ENCODE data around the gene KIRREL3. TPM values are rescaled to one million over a fixed set of nuclear protein-coding genes. Genes with fewer than 3 reads are reported as not detected.
A peak's percentile ranks its signal among the peaks of the same experiment; 100 is the strongest.
"Not testable (repeated sequence)": the region's sequence is repeated elsewhere in the genome, so short reads cannot be mapped to it uniquely, and the experiment has no call there.

The KIRREL3 gene
- total and polyA plus RNA-seq, 4 donors, result 0.02 to 0.71 (median 0.15) TPM; not detected in 1

DNA sequence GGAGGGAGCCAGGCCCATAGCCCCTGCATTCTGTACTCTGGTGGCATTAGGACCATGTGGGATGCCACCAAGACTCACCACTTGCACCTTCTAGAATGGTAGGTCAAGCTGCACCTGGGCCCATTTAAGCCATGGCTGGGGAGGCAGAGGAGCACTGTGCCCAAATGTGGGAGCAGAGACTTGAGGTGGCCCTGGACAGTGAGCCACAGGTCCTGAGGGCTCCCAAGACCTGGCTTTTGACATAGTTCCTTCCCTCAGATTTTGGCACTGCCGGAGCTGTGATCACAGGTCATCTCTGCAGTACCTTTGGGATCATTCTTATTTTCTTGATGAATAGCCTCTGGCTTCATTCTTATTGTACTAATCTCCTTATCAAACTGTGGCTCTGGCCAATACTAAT, 601.8 kb downstream of the KIRREL3 start:
- TF ChIP-seq, protein P1, sequence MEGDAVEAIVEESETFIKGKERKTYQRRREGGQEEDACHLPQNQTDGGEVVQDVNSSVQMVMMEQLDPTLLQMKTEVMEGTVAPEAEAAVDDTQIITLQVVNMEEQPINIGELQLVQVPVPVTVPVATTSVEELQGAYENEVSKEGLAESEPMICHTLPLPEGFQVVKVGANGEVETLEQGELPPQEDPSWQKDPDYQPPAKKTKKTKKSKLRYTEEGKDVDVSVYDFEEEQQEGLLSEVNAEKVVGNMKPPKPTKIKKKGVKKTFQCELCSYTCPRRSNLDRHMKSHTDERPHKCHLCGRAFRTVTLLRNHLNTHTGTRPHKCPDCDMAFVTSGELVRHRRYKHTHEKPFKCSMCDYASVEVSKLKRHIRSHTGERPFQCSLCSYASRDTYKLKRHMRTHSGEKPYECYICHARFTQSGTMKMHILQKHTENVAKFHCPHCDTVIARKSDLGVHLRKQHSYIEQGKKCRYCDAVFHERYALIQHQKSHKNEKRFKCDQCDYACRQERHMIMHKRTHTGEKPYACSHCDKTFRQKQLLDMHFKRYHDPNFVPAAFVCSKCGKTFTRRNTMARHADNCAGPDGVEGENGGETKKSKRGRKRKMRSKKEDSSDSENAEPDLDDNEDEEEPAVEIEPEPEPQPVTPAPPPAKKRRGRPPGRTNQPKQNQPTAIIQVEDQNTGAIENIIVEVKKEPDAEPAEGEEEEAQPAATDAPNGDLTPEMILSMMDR (IDR thresholded peaks at IDR 0.05; ENCODE audit: control extremely low read depth, extremely low read depth), result no peak
- H3K27me3 ChIP-seq (ENCODE audit: control insufficient read depth in 3 of 3, insufficient read depth in 3 of 3, low read length in 2 of 3), result no peaks in the 10 kb centered on the region
- no peak overlapping the region for H3K4me3 ChIP-seq
- H3K4me1 ChIP-seq (ENCODE audit: control insufficient read depth in 5 of 5, insufficient read depth in 5 of 5, low read length in 5 of 5), result peaks cover 0 to 13% (median 6%) of the 10 kb centered on the region in 5 donors
- H3K27ac ChIP-seq (ENCODE audit: low read depth in 1 of 2, low read length in 1 of 2), result no peak overlapping the region
- peaks cover 0 to 2% (median 0%) of the 10 kb centered on the region in 4 donors for H3K36me3 ChIP-seq (ENCODE audit: control insufficient read depth in 4 of 4, insufficient read depth in 4 of 4, low read length in 4 of 4)
- ATAC-seq (ENCODE audit: insufficient read depth, low FRiP score) (no peak), DNase-seq (no peak)
- 88 to 100% methylated on average over 1 of the region's 1 CpG for WGBS, 2 donors
- H3K9me3 ChIP-seq (ENCODE audit: control insufficient read depth in 4 of 4, insufficient read depth in 3 of 4, low read length in 3 of 4), result peaks cover 0 to 2% (median 0%) of the 10 kb centered on the region in 4 donors
- H3K9ac ChIP-seq (ENCODE audit: insufficient read depth in 1 of 2, low read length in 2 of 2), result no peak overlapping the region

DNA sequence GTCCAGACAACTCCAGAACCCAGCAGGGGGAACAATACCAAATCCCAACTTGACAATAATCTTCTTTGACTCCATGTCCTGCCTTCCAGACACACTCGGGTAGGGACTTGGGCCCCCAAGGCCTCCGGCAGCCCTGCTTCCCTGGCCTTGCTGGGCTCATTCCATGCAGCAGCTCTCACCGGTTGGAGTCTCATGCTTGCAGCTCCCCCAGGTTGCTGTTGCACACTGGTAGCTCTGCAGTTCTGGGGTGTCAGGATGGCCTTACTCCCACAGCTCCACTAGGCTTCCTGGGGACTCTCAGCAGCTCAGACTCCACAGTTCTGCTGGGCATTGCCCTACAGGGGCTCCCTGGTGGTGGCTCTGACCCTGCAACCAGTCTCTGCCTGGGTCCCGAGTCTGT, 602.3 kb downstream of the KIRREL3 start:
- H3K27ac ChIP-seq (ENCODE audit: low read depth in 1 of 2, low read length in 1 of 2), result no peak overlapping the region
- H3K4me1 ChIP-seq (ENCODE audit: control insufficient read depth in 5 of 5, insufficient read depth in 5 of 5, low read length in 5 of 5), result peaks cover 0 to 15% (median 9%) of the 10 kb centered on the region in 5 donors
- DNase-seq, result no peak
- no peak overlapping the region for H3K4me3 ChIP-seq
- peaks cover 0 to 2% (median 0%) of the 10 kb centered on the region in 4 donors for H3K9me3 ChIP-seq (ENCODE audit: control insufficient read depth in 4 of 4, insufficient read depth in 3 of 4, low read length in 3 of 4)
- WGBS, 2 donors, result 96 to 100% methylated on average over 4 of the region's 4 CpGs
- no peak for ATAC-seq (ENCODE audit: insufficient read depth, low FRiP score)
- no peak overlapping the region for H3K9ac ChIP-seq (ENCODE audit: insufficient read depth in 1 of 2, low read length in 2 of 2)
- TF ChIP-seq, protein P1 (IDR thresholded peaks at IDR 0.05; ENCODE audit: control extremely low read depth, extremely low read depth), result no peak
- H3K36me3 ChIP-seq (ENCODE audit: control insufficient read depth in 4 of 4, insufficient read depth in 4 of 4, low read length in 4 of 4), result peaks cover 0 to 2% (median 0%) of the 10 kb centered on the region in 4 donors
- H3K27me3 ChIP-seq (ENCODE audit: control insufficient read depth in 3 of 3, insufficient read depth in 3 of 3, low read length in 2 of 3), result no peaks in the 10 kb centered on the region

DNA sequence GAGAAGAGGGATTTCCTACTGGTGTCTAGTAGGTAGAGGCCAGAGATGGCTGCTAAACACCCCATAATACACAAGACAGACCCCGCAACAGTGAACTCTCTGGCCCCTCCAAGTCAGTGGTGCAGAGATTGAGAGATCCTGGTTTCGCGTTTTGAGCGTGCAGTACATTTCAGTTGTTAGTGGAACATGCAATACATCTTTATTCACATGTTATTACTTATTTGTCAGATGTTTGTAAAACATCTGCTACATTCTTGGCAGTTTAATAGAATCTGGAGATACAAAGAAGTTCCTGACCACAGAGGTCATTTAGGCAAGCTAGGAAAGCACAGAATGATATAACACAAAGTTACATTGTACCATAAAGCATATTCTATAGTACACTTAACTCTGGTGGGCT, 603.6 kb downstream of the KIRREL3 start:
- DNase-seq (no peak), ATAC-seq (ENCODE audit: insufficient read depth, low FRiP score) (no peak)
- Histone ChIP-seq H3K4me3 (no peak overlapping the region), H3K9ac (ENCODE audit: insufficient read depth in 1 of 2, low read length in 2 of 2) (no peak overlapping the region), H3K36me3 (ENCODE audit: control insufficient read depth in 4 of 4, insufficient read depth in 4 of 4, low read length in 4 of 4) (no peaks in the 10 kb centered on the region), H3K4me1 (ENCODE audit: control insufficient read depth in 5 of 5, insufficient read depth in 5 of 5, low read length in 5 of 5) (peaks cover 0 to 19% (median 16%) of the 10 kb centered on the region in 5 donors), H3K27ac (ENCODE audit: low read depth in 1 of 2, low read length in 1 of 2) (peak overlapping the region in 1 of 2 donors; percentile 35), H3K9me3 (ENCODE audit: control insufficient read depth in 4 of 4, insufficient read depth in 3 of 4, low read length in 3 of 4) (peaks cover 0 to 2% (median 0%) of the 10 kb centered on the region in 4 donors), H3K27me3 (ENCODE audit: control insufficient read depth in 3 of 3, insufficient read depth in 3 of 3, low read length in 2 of 3) (no peaks in the 10 kb centered on the region)
- WGBS, 2 donors, result 83 to 90% methylated on average over 4 of the region's 4 CpGs
- TF ChIP-seq, protein P1 (IDR thresholded peaks at IDR 0.05; ENCODE audit: control extremely low read depth, extremely low read depth), result no peak

DNA sequence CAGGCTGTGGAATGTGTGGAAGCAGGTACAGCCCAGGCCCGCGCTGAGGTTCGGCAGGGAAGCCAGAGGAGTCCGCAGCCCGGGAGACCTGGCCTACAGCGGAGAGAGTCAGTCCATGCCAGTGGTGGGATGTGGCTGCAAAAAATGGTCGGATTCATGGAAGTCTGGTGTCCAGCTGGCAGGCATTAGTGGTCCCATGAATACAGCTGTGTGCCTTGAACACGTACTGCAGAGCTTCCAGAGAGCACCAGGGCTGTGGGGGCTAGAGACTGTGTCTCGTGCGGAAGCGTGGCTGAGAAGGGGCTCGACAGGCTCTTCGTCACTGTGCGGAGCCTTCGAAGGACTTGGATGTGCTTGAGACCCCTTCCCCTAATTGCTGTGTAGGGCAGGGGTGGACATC, 604.3 kb downstream of the KIRREL3 start:
- peak overlapping the region in 1 of 2 donors; percentile 35 for H3K27ac ChIP-seq (ENCODE audit: low read depth in 1 of 2, low read length in 1 of 2)

DNA sequence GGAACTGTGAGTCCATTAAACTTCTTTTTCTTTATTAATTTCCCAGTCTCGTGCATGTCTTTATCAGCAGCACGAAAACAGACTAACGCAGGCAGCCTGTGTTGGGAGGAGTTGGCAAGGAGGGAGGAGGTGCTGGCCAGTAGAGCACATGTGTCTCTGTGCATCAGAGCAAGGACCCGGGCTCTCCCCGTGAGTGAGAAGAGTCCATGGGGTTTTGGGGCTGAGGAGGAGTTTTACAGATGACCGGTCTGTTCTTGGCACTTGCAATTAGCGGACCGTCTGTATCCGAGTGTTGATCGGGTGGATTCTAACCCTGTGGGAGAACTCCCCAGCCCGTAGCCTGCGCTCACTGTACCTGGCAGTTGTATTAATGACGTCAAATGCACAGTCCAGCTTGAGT, 604.8 kb downstream of the KIRREL3 start:
- H3K4me1 ChIP-seq (ENCODE audit: control insufficient read depth in 5 of 5, insufficient read depth in 5 of 5, low read length in 5 of 5), result peaks cover 10 to 27% (median 26%) of the 10 kb centered on the region in 5 donors
- ATAC-seq (ENCODE audit: insufficient read depth, low FRiP score), result peak; percentile 12
- H3K36me3 ChIP-seq (ENCODE audit: control insufficient read depth in 4 of 4, insufficient read depth in 4 of 4, low read length in 4 of 4); H3K27me3 ChIP-seq (ENCODE audit: control insufficient read depth in 3 of 3, insufficient read depth in 3 of 3, low read length in 2 of 3); H3K4me3 ChIP-seq; DNase-seq; H3K9me3 ChIP-seq (ENCODE audit: control insufficient read depth in 4 of 4, insufficient read depth in 3 of 4, low read length in 3 of 4); H3K9ac ChIP-seq (ENCODE audit: insufficient read depth in 1 of 2, low read length in 2 of 2): not testable (repeated sequence)
- WGBS, 2 donors, result 86 to 91% methylated on average over 6 to 9 of the region's 13 CpGs
- peak overlapping the region in 1 of 2 donors; percentile 89 for H3K27ac ChIP-seq (ENCODE audit: low read depth in 1 of 2, low read length in 1 of 2)

More for the DNA sequence above, 604.3 kb downstream of the KIRREL3 start:
- H3K4me3 ChIP-seq; H3K9ac ChIP-seq (ENCODE audit: insufficient read depth in 1 of 2, low read length in 2 of 2); H3K36me3 ChIP-seq (ENCODE audit: control insufficient read depth in 4 of 4, insufficient read depth in 4 of 4, low read length in 4 of 4); DNase-seq; H3K27me3 ChIP-seq (ENCODE audit: control insufficient read depth in 3 of 3, insufficient read depth in 3 of 3, low read length in 2 of 3); ATAC-seq (ENCODE audit: insufficient read depth, low FRiP score); H3K9me3 ChIP-seq (ENCODE audit: control insufficient read depth in 4 of 4, insufficient read depth in 3 of 4, low read length in 3 of 4): not testable (repeated sequence)
- WGBS, 2 donors, result 91 to 97% methylated on average over 15 of the region's 15 CpGs
- peaks cover 5 to 24% (median 23%) of the 10 kb centered on the region in 5 donors for H3K4me1 ChIP-seq (ENCODE audit: control insufficient read depth in 5 of 5, insufficient read depth in 5 of 5, low read length in 5 of 5)

DNA sequence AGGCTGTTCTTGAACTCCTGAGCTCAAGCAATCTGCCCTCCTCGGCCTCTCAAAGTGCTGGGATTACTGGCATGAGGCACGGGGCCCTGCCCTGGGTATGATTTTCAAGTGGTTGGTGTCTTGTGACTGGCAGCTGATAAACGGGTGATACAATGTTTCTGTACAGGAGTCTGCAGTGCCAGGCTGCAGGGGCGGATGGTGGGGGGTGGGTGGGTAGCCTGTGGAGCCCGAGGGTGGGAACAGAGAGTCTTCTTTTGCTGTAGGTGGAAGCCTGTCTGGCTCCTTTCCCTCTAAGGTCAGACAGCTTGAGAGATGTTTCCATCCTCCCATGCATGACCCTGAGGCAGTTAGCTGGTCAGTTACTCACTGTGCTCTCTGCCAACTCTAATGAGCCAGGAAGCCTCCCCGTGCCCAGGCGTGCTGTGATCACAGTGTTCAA, 605.9 kb downstream of the KIRREL3 start:
- ATAC-seq (ENCODE audit: insufficient read depth, low FRiP score), result peak; percentile 19
- H3K4me3 ChIP-seq; H3K27me3 ChIP-seq (ENCODE audit: control insufficient read depth in 3 of 3, insufficient read depth in 3 of 3, low read length in 2 of 3); H3K9me3 ChIP-seq (ENCODE audit: control insufficient read depth in 4 of 4, insufficient read depth in 3 of 4, low read length in 3 of 4); H3K36me3 ChIP-seq (ENCODE audit: control insufficient read depth in 4 of 4, insufficient read depth in 4 of 4, low read length in 4 of 4); DNase-seq; H3K9ac ChIP-seq (ENCODE audit: insufficient read depth in 1 of 2, low read length in 2 of 2): not testable (repeated sequence)
- 65 to 70% methylated on average over 5 to 7 of the region's 7 CpGs for WGBS, 2 donors
- Histone ChIP-seq H3K27ac (ENCODE audit: low read depth in 1 of 2, low read length in 1 of 2) (peak overlapping the region in 1 of 2 donors; percentile 89), H3K4me1 (ENCODE audit: control insufficient read depth in 5 of 5, insufficient read depth in 5 of 5, low read length in 5 of 5) (peaks cover 11 to 30% (median 26%) of the 10 kb centered on the region in 5 donors)
